HG03095 (cell line): Measurements from ENCODE around the gene MUC5B.
A peak's percentile ranks its signal among the peaks of the same experiment; 100 is the strongest.

Experiments used
- ATAC-seq: cut with Tn5 transposase; IDR thresholded peaks from one replicate; pipeline ENCODE4 v1.9.1; 2021; ENCODE audit warnings: moderate library complexity; ENCODE audit not compliant: unreplicated experiment

The MUC5B gene

GRCh38 chr11:1307163-1307870, 84.5 kb downstream of the MUC5B start:
- no peak for ATAC-seq

- ATAC-seq, result no peak
These were observed 85.3 kb downstream of the MUC5B start for GRCh38 chr11:1307998-1308742.

DNA sequence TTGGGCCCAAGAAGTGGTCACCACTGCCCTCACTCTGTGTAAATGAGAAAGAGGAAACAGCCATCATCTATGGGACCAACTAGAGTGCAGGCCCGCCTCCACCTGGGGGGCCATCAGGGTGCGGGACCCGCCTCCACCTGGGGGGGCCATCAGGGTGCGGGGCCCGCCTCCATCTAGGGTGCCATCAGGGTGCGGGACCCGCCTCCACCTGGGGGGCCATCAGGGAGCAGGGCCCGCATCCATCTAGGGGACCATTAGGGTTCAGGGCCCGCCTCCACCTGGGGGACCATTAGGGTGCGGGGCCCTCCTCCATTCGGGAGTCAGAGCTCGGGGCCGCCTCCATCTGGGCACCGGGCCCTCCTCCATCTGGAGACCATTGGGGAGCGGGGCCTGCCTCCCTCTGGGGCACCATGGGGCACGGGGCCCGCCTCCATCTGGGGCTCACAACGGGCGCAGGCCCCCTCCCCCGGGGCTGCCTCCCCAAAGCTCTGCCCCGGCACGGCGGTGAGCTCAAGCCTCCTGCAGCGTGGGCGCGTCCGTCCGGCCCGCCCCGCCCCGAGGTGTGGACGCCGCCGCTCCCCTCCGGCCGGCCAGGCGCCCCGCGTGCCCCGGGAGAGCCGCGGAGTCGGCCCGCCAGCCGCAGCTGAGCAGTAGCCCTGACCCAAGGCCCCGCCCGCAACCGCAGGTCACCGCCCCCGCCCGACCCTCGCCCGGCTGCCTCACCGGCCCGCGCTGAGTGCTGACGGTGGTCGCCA, 86.1 kb downstream of the MUC5B start:
- ATAC-seq, result peak; percentile 37

GRCh38 chr11:1309498-1310317, 86.8 kb downstream of the MUC5B start, which contains the start of gene TOLLIP:
TSS of gene TOLLIP (minus strand) at chr11:1309632. CDS start at chr11:1309498, 134 bp downstream.
- ATAC-seq, result peak; percentile 56

GRCh38 chr11:1310318-1310687, 87.4 kb downstream of the MUC5B start:
- ATAC-seq, result no peak

- no peak for ATAC-seq
These were observed 88.1 kb downstream of the MUC5B start for GRCh38 chr11:1310772-1311468.
